GM12865 (cell line): ENCODE data around the gene SORCS3.

ENCODE experiments used
- DNase-seq: peaks from one replicate; pipeline ENCODE4 v3.0.0; 2010; ENCODE audit warnings: low read depth
- H3K4me3 ChIP-seq: 2 replicates; pipeline ENCODE4 v1.5.1; 2011; ENCODE audit warnings: mild to moderate bottlenecking, low read depth, low read length, control low read depth
- CTCF ChIP-seq: IDR thresholded peaks from 2 replicates; pipeline ENCODE4 v1.5.1; 2011; ENCODE audit warnings: low read length, control low read depth, low read depth, inconsistent platforms; ENCODE audit not compliant: insufficient read depth; ENCODE audit errors: missing control alignments

SORCS3 gene

GRCh38 chr10:104676874-104677273, 35.8 kb downstream of the SORCS3 start:
- TF ChIP-seq CTCF: no peak
- DNase-seq: no peak
- H3K4me3 ChIP-seq: no peak overlapping the region

- no peak for TF ChIP-seq CTCF
- no peak for DNase-seq
- no peak overlapping the region for H3K4me3 ChIP-seq
These were observed 37.6 kb downstream of the SORCS3 start for GRCh38 chr10:104678658-104679057.

- no peak overlapping the region for H3K4me3 ChIP-seq
- no peak for DNase-seq
- TF ChIP-seq CTCF: no peak
These were observed 39.6 kb downstream of the SORCS3 start for GRCh38 chr10:104680467-104681401.

DNA sequence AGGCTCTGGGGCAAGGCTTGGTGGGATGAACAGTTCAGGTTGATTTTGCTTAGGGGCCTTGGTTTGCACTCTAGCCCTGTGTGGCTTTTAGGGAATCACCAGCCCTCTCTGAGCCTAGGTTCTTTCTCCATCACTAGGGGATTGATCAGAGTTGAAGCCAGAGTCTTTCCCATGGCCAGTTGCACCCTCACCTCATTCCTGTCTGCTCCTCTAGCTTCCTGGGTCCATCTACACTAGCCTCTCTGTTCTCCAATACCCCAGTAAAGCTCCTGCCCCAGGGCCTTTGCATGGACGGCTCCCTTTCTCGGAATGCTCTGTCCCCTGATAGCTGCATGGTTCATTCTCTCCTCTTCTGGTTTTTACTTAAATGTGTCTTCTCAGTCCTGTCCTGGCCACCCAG, 40.4 kb downstream of the SORCS3 start:
- DNase-seq: no peak
- no peak for TF ChIP-seq CTCF
- H3K4me3 ChIP-seq: no peak overlapping the region

- no peak overlapping the region for H3K4me3 ChIP-seq
- no peak for TF ChIP-seq CTCF
- no peak for DNase-seq
These were observed 42.5 kb downstream of the SORCS3 start for GRCh38 chr10:104683567-104683966.

DNA sequence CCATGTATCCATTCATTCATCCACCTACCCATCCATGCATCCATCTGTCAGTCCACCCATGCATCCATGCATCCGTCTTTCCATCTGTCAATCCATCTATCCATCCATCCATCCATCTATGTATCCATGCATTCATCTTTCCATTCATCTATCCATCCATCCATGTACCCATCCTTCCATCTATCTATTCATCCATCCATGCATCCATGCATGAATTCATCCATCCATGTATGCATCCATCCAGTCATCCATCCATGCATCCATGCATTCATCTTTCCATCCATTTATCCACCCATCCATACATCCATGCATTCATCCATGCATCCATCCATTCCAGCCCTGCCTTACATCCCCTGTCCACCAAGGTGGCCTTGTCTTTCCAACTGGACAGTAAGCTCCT, 45.7 kb downstream of the SORCS3 start:
- DNase-seq: no peak
- no peak overlapping the region for H3K4me3 ChIP-seq
- no peak for TF ChIP-seq CTCF
